Measurements from ENCODE around the gene EEFSEC.

The EEFSEC gene

DNA sequence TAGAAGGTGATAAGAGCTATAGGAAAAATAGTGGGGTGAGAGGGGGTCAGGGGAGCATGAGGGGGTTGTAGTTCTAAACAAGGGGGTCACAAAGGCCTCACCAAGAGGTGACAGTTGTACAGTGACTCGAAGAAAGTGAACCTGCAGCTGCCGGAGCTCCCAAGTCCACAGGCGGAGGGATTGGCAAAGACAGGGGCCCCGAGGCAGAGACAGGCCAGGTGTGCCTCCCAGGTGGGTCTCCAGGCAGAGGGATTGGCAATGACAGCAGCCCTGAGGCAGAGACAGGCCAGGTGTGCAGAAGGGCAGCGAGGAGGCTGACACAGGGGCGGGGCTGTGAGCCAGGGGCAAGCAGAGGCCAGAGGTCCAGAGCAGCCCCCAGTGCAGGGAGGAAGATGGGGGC lies 249.7 kb downstream of the EEFSEC start:
- no peak for DNase-seq

DNA sequence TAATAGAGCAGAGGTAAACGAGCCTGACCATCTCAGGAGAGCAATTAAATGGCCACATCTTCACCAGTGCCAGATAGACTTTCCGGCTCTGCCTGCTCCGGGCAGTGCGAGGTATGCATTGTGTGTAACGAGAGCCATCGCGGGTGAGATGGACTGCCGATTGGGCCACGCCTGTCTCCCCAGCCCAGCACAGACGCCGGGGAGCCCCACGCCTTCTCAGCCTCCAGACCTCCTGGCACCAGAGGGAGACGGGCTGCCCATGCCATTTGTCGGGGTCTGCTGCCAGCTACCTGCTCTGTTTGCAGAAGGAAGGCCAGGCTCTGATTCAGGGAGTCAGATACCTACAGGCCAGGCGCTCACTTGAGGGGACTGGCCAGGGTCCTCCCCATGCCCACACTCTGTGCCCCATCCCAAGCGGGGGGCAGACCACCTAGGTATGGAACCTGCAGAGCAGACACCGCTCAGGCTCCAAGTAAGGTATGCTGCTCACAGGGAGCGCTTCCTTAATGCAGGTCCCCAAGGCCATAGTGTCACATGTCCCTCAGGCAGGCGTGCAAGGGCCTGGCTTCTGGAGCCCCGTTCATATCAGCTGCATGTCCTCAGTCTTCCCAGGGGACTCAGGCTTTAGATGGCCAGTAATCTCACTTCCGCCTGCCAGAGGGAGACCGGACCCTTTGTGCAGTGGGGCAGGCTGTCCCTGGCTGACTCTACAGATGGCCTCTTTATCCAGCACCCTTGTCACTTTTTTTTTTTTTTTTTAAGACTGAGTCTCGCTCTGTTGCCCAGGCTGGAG lies 251.2 kb downstream of the EEFSEC start:
- DNase-seq: no peak

DNA sequence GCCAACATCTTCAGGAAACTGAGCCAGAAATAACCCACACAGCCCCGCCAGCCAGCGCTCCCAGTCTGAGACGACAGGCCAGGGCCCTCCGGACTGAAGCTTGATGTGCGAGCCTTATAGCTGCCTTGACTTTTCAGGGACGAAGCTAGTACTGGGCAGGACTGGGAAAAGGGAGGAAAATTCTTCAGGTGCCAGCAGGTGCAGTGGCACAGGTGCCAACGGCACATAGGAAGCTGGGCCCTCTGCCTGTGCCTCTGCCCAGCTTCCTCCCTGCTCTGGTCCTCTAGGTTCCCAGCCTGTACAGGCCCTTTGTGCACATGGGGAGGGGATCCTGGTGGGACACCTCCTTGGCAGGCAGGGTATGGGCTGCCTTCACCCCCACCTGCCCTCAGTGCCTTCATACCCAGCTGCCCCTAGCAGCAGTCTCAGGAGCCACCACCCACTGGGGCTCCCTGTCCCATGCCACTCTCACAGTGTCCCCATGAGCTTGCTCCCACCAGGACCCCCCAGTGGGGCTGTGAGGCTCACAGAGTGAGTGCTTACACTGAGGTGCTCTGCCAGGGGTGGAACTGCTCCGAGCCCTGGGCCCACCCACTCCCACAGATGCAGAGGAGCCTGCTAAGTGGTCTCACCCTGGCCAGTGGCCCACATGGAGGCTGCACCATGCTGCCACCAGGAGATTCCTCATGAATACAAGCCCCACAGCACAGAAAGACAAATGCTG lies 252.4 kb downstream of the EEFSEC start:
- no peak for DNase-seq

DNA sequence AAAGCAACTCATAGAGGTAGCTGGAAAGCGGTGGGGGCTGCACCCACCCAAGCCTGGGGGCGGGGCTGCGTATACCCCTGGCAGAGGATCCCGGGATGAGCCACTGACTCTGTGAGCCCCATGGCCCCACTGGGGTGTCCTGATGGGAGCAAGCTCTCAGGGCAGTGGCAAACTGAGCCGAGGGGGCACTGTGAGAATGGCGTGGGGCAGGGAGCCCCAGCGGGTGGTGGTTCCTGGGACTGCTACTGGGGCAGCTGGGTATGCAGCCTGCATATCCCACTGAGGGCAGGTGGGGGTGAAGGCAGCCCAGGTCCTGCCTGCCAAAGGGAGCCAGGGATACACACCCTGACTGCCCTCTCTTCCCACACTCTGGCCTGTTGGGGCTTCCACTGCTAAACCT lies 254.0 kb downstream of the EEFSEC start:
- no peak for DNase-seq

DNA sequence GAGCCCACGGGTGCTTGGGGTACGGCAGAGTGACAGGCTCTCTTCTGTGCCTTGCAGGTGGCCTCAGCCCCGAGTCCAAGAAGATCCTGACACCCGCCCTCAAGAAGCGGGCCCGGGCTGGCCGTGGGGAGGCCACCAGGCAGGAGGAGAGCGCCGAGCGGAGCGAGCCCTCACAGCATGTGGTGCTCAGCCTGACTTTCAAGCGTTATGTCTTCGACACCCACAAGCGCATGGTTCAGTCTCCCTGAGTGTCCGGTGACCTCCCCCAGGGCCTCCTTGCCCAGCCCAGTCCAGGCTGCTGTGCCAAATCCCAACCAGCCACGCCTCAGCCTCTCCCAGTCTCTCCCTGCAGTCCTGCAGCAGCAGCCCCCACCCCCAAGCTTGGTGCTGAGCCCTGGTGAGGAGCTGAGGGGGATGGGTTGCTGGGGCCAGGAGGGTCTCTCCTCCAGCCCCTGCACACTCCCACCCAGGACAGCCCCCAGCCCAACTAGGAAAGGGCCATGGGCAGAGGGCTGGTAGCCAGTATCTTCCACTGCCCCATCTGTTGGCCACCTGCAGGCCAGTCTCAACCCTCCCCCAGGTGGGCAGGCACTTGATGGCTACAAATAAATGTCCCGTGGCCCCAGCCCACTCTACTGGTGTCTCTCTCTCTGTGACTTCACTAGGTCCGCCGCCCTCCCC lies 254.9 kb downstream of the EEFSEC start:
- no peak for DNase-seq

DNA sequence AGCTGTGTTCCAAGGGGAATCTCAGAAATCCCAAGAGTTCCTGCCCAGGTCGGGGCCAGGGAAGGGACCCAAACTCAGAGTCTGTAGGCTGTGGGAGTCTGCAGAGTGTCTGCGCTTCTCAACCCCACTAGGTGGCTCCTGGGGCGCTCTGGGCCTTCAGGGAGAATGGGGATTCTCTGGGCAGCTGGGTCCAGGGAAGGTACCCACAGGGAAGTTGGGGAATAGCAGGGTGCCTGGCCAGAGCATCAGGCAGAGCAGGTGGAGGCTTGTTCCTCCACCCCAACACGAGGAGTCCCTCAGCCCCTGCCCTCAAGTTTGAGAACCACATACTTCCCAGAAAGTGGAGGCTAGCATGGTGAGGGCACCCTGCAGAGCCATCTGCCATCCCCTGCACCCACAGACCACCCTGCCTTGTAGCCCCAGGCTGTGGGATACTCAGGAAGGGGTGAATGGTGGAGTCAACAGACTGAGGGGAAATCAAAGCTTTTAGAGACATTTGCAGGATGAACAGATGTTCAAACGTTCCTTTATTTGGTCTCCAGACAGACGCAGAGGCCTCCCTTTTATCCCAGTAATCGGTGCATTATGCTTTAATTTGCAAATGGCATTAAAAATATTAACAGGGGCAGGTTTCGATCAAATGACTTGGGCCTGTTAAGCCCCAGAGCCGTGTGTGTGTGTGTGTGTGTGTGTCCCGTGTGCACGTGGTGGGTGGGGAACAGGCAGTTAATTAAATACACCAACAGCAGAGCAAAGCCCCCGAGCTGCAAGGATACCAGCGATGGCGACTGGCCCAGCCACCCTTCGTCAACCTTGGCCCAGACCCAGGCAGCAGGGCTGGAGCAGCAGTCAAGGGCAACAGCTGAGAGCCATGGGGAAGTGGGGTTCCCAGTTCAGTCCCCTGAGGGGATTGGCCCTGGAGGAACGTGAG lies 255.7 kb downstream of the EEFSEC start:
- no peak for DNase-seq

DNA sequence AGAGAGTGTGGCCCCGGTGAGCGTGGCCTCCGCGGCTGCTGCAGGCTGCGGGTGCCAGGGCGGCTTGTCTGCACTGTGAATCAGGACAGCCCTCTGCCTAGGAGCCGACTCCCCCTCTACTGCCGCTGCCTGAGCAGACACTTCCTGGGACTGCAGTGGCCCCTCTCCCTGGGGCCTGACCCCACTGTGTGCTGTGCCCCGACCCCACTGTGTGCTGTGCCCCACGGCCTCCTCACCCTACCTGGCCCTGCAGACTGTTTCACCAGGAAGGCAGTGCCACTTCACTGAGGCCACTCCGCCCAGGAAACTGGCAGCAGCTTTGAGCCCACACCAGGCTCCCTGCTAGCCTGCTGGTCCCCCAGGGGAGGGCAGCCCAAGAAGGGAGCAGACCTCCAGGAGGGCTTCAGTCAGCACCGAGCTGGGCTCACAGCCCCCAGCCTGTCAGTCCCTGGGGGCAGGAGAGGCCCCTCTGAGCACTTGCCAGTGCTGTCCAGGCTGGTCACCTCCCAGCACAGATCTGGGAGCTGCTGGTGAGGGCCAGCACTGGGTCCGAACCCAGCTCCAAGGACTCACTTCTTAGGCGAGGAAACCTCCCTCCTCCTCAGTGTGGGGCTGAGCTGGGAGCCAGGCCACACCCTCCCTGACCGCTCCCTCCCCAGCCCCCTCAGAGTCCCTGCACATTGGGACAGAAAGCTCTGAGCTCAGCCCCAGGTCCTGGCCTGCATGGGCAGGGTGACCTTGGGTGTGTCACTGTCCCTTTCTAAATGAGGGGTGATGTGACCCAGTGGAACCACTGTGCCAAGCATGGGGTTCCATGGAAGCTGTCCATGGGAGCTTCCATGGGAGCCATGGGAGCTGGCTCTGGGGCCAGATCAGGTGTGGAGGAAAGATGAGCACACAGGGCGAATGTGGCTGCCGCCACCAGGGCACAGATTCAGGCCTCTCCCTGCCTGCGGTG lies 256.6 kb downstream of the EEFSEC start:
- no peak for DNase-seq

DNA sequence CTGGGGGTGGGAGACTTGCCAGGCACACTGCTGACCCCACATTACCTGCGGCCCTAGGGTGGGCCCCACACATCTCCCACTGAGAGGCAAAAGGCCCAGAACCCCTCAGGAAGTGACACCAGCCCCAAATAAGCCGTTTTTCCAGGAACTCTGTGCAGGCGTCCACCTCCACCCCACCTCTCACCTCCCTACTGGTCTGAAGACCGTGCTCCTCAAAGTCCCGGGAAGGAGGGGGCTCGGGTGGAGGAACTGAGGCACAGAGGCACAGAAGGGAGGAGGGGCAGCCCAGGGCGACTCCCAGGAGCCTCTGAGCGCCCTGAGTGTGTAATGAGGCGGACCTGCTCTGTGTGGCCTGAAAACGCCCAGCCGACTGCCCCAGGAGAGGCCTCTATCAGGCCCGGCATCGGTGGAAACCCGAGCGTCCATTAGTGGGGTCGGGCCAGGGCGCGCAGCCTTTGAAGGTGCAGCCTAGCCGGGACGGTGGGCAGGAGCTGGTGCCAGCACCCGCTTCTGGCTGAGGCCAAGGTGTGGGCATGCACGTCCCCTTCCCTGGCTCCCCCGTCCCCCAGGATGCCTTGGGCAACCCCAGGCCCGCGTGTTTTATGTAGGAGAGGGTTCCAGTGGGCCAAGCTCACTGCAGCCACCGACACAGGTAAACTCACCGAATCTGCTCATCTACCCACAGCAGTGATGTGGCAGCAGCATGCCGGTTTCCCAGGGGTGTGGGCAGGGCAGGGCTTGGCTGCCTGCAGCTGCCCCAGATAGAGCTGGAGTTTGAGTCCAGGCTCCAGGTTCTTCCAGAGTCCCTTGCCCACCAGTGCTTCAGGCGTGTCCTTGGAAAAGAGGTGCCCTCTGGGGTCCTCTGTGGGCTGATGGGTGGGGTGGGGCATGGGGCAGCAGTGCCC lies 257.6 kb downstream of the EEFSEC start:
- no peak for DNase-seq

DNA sequence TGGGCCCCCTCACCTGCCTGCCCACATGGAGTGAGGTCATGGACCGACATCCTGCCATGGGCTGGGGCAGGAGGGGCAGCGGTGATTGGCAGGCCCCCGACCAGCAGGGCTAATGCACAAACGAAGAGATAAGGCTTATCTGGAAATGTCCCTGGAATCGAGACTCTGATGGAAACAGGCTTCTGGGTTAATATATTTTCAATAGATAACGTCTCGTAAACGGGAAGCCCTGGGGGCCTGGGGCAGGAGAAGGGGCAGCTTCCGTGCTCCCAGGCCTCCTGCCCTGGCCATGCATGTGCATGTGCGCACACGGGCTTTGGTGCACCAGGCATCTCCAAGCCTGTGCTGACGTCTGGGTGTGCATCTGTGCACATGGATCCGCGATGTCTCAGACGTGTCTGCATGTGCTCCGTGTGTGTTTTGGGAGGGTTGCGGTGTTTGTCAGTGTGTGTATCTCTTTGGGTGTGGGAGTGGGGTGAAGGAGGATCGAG lies 258.3 kb downstream of the EEFSEC start:
- no peak for DNase-seq

DNA sequence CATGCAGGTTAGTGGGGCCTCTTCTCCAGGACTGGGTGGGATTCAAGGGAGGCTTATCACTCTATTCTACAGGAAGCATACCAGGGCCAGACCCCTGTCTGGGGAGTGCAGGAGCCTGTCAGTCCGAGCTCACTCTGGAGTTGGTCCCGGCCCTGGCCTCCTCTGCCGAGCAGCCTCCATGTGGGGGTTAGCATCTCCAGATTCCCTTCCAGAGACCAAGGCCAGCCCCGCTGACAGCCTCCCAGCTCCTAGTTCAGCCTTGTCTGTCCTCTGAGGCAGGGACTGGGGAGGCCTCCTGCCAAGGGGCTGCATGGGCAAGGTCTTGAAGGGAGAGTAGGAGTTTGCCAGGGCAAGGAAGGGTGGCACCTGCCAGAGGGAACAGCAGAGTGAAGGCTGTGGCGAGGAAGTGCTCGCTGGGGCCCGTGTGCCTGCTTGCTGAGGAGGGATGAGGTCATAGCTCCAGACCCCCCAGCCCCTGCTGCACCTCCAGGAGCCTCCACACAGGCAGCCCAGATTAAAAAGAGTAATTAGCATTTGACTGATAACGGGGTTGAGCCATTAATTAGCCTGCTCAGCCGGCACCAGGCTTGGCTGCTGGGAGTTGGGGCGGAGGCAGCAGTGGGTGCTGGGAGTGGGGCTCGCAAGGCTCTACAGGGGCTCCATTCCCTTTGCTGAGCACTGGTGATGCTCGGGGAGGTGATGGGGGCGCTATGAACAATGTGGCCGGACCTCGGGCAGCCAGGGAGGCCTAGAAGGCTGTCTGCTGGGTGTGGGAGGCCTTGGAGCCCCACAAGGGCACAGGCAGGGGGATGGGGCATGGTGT lies 259.1 kb downstream of the EEFSEC start:
- no peak for DNase-seq

DNA sequence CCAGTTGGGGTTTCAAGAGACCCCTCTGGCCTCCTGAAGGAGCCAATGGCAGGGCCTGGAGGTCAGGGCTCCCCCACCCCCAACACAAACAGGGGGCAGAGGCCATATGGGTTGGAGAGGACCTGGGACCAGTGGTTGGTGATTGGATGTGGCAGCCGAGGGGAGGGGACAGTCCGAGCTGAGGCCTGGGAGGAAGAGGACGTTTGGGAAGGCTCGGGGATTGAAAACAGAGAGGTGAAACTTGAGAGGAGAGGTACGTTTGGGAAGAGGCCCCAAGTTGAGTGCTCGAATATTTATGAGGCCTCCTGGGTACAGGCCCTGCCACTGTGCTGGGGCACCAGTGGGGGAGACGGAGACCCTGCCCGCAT lies 259.7 kb downstream of the EEFSEC start:
- DNase-seq: no peak

DNA sequence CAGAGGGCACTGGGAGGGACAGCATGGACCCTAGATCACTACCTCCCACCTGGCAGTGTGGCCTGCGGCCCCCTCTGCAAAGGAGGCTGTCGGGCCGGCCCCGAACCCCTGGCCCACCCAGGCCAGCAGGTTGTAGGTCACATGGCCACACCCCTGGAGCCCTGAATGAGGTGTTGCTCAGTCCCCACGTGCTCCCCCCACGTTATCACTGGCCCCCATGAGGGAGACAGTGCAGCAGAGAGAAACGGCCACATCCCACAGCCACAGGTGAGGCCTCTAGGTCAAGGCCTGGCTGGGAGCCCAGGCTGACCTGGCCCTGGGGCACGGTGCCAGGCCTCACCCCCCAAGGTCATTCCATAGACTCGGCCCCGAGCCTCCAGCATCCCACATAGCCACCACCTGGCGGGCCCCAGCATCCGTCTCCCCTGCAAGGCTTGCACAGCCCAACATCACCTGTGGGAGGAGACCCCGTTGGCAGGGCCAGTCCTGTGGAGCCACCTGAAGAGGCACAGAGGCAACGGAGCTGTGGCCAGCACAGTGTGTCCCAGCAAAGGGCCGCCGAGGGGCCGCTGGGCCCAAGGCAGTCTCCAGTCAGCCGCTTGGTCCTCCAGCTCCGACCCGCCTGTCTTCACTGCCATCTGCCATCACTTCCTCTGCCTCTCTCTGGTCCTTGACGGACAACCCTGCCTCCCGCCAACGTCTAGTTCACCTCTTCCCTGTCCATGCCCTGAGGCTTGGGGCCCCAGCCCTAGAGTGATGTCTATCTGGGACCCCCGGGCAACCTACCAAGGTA lies 260.3 kb downstream of the EEFSEC start:
- DNase-seq: no peak

DNA sequence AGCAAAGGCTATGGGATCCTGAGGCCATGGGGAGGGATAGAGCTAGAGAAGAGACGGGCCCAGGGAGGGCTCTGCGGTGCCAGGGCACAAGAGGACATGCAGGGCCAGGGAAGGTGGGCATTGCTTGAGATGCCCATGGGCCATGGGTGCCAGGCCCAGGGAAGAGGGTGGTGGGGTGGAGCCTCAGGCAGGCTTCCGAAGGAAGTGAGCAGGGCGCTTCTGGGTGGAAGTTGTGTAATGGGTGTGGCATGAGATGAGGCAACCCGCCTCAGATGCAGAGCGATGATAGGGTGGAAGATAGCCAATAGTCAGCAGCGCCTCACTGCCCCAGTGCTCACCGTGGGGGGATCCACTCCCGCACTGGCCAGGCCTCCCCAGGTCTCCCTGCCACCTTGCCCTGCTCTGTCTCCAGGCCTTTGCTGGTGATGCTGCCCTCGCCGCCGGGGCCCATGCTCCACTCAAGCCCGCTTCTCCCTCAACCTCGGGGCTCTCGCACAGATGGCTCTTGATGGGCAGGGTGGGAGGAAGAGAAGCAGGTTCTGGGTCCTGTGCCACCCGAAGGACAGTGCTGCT lies 262.0 kb downstream of the EEFSEC start:
- no peak for DNase-seq

DNA sequence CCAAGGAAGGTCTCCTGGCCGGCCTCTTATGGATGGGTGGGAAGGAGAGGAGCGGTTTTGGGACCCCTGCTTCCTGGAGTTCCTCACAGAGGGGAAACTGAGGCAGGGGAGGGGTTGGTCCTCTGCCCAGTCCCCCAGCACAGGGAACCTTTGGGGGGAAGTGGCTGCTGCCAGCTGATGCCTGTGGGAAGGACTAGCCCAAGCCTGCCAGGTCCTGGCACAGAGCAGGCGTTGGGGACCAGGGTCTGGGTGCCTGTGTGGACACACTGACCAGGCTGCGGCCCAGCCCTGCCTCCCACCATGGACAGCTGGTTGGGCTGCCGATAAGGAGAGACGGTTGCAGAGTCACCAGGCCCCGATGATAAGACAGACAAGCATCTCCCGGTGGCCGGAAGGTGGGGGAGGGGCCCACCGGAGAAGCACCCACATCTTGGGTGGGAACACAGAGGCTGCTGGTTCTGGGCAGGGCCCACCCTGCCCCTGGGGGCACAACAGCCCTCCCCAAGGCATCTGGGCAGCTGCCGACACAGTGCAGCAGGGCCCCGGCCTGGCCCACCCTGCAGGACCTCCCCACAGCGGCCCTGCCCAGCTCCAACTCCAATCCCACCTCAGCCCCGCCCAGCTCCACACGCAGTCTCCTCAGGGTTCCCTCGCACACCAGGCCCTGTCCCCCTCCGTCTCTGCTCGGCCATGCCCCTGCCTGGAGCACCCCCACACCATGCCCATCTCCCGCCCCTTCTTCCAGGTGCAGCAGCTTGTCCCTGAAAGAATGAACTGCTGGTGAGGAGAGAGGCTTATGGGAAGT lies 262.7 kb downstream of the EEFSEC start:
- DNase-seq: no peak

DNA sequence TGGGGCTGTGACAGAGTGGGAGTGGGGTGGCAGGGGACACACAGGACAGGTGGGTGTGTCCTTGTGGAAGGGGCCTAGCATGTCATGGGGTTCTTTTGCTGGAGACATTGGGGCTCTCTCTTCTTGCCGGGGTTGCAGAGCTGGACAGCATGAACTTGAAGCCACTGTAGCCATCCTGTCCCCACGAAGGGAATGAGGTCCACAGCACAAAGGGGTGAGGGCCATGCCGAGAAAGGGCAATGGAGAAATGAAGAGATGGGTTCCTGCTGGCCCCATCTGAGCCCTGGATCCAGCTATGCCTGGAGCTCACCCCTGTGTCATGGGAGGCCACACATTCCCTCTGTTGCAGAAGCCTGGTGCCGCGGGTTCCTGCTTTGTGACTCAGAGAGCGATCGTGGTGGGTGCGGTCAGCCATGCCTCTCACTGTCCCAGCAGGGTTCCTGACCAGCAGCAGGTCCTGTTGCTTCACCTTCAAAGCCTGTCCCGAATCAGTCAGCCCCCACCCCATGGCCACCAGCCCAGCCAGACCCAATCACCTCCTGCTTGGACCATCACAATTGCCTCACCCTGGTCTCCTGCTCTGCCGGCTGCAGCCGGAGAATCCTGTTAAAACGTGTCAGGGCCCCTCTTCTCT lies 263.4 kb downstream of the EEFSEC start:
- no peak for DNase-seq

DNA sequence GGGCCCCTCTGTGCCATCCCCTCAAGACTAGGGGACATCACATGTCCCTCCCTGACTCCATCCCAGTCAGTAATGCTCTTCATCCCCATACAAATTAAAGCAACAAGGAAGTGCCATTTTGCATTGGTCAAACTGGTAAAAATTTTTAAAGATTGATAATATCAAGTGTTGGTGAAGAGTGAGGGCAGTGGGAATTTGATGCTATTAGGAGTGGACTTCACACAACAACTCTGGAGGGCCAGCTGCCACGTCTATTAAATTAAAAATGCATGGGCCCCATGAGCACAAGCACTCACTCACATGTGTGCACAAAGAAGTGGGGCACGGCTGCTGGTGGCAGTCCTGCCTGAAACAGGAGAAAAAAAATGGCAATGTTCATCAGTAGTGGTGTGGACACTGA lies 265.6 kb downstream of the EEFSEC start:
- DNase-seq: no peak

DNA sequence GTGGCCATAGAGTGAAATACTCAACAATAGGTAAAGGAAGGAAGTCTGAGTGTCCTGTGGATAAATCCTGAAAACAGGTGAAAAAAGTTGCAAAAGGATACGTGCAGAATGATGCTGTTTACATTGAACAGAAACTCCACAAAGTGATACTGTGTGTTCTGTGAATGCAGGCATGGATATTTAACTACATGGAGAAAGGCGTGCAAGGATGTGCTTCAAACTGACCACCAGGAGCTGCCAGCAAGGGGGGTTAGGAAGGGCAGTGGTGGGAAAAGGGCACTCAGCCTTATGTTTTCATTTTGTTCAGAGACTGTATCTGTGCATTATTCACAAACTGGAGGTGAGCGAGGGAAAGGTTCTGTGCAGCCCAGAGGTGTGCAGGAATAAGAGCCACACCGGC lies 266.0 kb downstream of the EEFSEC start:
- DNase-seq: no peak
